Breast epithelium (tissue), 3 donors: Measurements from ENCODE around the gene GALNTL6.

ENCODE experiments used
- POLR2A ChIP-seq: fragments of 450-650 bp; IDR thresholded peaks from one replicate; pipeline ENCODE4 v1.6.1; 2016; ENCODE audit warnings: antibody characterized with exemption, mild to moderate bottlenecking, moderate library complexity
- POLR2AphosphoS5 ChIP-seq, 3 donors: sonication (generic); formaldehyde crosslinking; IDR thresholded peaks; one replicate each; pipeline ENCODE4 v1.6.1; 2017; ENCODE audit warnings: antibody characterized with exemption in 3 of 3

DNA sequence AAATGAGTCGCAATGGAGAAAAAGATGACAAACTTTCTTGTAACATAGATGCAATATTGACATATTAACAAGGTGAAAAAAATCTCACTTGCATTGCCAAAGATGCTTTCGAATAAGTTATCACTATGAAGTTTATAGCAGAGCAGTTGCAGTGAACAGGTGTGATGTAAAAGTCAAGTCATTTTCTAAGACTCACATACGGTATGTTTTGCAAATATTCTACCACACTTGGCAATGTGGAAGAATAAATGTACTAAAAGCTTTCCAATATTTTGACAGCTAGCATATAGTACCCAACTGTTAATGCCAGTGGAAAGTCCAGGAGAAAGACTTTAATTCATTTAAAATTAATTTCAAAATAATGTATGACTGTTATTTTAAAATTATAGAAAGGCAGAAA is 76.5 kb downstream of the GALNTL6 start:
- TF ChIP-seq POLR2AphosphoS5 (IDR thresholded peaks at IDR 0.05) (no peak), POLR2A (no peak)
